GM19193 (cell line): ENCODE measurements around the gene MAOA.

Experiments
- POLR2A ChIP-seq: IDR thresholded peaks from 4 replicates; pipeline ENCODE4 v1.6.1; 2011; ENCODE audit not compliant: insufficient read depth, insufficient read length; ENCODE audit errors: extremely low read depth

MAOA gene

DNA sequence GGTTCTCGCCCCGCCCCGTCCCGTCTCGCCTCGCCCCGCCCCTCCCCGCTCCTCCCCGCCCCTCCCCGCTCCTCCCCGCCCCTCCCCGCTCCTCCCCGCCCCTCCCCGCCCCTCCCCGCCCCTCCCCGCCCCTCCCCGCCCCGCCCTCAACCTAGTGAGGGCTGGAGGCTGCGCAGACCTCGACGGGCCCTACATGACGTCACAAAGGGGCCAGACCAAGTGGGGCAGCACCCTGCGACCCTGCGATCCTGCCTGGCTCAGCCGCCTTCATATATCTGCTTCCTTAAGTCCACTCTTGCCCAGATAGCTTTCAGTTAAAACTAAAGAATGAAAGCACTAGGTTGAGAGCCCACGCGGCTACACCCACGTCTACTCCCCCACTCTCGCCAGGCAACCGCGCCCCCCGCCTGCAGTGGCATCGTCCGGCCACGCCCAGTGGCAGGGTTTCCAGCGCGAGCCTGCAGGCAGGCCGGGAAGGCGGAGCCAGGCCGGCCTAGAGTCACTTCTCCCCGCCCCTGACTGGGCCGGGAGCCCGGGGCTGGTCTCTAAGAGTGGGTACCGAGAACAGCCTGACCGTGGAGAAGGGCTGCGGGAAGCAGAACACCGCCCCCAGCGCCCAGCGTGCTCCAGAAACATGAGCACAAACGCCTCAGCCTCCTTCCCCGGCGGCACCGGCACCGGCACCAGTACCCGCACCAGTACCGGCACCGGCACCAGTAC lies 1.5 kb upstream of the MAOA start:
- TF ChIP-seq POLR2A = no peak

DNA sequence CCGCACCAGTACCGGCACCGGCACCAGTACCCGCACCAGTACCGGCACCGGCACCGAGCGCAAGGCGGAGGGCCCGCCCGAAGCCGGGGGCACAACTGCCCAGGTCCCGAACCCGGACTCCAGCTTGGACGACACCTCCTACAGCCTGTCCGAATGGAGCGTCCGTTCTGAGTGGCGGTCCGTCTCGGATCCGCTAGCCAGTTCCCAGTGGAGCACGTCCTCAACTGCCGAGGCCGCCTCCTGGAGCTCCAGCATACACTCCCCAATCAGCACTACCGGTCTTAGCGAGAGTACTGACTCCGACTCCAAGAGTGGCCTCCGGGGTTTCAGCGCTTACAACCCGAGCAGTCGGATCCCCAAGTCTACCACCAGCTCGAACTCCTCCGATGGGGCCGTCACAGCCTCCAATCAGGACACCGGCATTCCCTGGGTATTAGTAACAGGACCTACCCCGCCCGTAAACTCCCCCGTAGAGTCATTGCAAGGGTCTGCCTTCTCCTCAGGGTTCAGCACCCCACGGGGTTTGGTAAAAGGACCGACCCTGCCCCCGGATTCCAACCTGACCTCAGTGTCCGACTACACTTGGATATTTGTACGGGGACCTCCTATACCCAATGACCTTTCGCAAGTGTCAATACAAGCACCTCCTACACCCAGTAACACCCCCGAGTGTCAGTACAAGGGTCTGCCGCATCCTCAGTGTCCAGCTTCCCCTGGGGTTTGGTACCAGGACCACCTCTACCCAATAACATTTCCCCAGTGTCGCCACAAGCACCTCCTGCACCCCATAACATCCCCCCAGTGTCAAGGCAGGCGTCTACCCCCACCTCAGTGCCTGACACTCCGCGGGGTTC lies 721 bp upstream of the MAOA start:
- TF ChIP-seq POLR2A = no peak

- no peak for TF ChIP-seq POLR2A
These were observed 1.6 kb downstream of the MAOA start for GRCh38 chrX:43657671-43658070.

DNA sequence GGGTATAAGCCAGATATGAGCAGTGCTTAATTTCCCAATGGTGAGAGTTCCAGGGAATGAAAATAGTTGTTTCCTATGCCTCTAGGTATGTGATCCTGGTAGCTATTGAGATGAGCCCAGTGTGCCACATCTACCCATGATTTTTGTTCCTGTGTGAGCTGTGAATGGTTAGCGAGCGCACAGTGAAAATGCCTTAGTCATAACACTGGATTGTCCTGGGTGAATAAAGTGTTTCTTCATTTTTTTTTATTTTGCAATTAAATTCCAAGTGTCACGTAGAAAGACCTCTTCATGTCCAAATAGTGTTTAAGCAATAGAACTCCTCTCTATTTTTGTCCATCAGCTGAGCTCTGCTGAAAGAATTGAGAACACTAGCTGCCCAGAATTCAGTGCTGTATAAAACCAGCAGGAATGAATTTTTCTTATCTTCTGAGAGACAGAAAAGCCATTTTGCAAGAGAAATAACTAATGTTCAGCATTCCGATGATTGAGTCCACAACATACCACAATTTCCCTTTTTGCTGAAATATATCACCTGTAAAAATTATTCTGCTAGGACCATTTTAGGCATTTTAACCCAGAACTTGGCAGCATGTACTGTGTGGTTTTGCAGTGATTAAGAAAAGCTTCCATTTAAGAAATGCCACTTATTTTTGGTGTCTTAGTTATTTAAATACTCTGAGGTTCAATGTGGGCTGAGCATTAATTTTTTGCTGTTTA lies 5.6 kb downstream of the MAOA start:
- no peak for TF ChIP-seq POLR2A

DNA sequence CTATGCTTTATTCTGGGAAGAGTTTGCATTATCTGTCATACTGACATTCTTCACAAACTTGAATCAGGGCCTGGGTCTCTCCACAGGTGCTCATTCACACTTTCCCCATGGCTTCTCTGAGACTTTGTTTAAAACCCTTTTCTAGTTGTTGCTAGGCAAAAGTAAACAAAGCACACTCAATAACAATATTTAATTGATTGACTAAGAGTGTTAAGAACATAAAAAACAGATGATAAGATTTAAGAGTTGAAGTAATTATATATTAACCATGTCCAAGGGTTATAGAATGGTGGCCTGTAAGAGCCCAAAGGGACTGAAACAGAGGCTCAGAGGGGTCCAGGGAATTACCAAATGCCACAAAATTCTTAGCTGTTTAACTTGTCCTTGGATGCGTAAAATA lies 7.1 kb downstream of the MAOA start:
- no peak for TF ChIP-seq POLR2A

GRCh38 chrX:43664258-43664657 lies 8.2 kb downstream of the MAOA start:
- TF ChIP-seq POLR2A = no peak

GRCh38 chrX:43664708-43665107 lies 8.6 kb downstream of the MAOA start:
- no peak for TF ChIP-seq POLR2A

DNA sequence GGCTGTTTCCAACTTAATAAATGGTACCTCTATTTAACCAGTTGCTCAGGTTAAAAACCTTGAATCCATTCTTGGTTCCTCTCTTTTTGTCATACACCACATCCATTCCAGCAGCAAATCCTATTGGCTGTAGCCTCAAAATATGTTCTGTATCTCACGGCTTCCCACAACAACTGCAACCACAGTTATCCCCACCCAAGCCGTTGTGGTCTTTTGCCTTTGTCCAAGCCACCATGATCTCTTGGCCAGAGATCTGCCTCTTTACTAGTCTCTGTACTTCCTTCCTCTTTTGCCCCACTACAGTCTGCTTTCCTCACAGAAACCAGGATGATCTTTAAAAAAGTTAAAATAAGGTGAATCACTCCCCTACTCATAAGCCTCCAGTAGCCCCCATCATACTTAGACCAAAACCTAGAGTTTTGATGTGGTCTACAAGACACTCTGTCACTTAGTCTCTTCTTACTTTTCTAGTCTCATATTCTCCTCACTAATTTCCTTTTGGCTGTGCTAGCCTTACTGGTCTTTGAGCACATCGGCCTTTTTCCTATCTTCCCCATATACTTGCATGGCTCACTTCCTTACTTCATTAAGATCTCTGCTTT lies 10.3 kb downstream of the MAOA start:
- no peak for TF ChIP-seq POLR2A

GRCh38 chrX:43676971-43677572 lies 21.0 kb downstream of the MAOA start:
- TF ChIP-seq POLR2A = no peak

GRCh38 chrX:43677993-43678392 lies 21.9 kb downstream of the MAOA start:
- no peak for TF ChIP-seq POLR2A

- TF ChIP-seq POLR2A = no peak
These were observed 23.0 kb downstream of the MAOA start for GRCh38 chrX:43679058-43679457.

DNA sequence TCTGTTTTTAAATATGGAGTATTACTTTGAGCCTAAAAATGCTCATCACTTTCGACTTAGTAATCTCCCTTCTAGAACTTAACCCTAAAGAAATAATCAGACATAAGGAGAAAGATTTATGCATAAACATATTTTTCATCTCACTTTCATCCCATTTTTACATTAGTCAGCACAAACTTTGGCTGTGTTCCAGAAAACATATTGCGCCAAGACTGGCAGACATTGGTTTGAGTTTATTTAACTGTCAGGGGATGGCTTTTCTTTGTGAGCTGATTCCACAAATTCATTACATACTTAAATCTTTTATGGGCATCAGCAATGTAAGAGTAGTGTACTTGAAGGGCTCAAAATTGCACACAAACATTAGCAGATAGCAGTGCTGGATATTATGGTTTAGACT lies 23.7 kb downstream of the MAOA start:
- TF ChIP-seq POLR2A = no peak

- TF ChIP-seq POLR2A = no peak
These were observed 26.6 kb downstream of the MAOA start for GRCh38 chrX:43682726-43683125.

DNA sequence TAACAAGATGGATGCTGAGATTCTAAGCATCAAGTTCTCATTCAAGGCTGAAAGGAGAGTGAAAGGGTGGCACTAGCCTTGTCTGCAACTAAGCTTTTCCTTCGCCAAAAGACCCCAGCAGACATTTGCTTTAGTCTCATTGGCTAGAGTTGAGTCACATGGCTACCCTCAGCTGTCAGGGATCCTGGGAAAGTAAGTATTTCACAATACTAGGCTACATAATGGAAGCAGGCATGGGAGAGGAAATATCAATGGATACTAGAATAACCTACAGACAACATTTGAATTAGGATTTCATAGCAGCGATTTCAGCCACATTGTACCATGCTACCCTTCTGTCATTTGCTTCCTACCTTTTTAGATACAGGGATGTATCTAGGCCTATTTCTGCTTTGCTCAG lies 29.1 kb downstream of the MAOA start:
- no peak for TF ChIP-seq POLR2A

DNA sequence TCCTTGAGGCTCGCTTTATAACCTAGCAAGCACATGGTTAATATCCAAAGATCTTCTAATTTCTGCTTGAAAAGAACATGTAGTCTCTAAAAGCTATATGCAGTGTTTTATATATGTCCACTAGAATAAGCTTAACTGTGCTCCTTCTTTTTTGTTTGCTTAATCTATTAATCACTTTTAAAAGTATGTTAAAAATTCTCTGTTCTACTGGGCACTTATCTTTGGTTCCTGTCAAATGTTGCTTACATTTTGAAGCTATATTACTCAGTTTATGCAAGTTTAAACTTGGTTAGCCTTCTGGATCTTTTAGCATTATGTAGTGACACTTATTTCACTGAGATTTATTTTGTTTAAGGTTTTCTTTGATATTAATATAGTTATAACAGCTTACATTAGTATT lies 32.5 kb downstream of the MAOA start:
- TF ChIP-seq POLR2A = no peak
